IMR-90 (cell line): ENCODE measurements around the gene CRACDL. TPM values are rescaled to one million over a fixed set of nuclear protein-coding genes. Genes with fewer than 3 reads are reported as not detected.

Experiments used
- ATAC-seq: fragments of 200-7000 bp; cut with Tn5 transposase; 2 replicates; pipeline ENCODE4 v1.9.1; 2020; ENCODE audit warnings: low read depth, mild to moderate bottlenecking, moderate library complexity
- BruUV-seq: library from RNA; stranded (reverse); fragments of 400-500 nt; replicated peaks from 2 replicates; lab custom pipeline; 2021; lab: Mats Ljungman, UMichigan
- CTCF ChIA-PET: fragments of 300-600 bp; formaldehyde crosslinking; extraction: SDS; loops from one replicate; lab custom pipeline; 2021; ENCODE audit warnings: antibody characterized with exemption; lab: Yijun Ruan, JAX
- POLR2A ChIA-PET: fragments of 300-600 bp; sonication (Branson Sonifier 250); formaldehyde crosslinking; loops from one replicate; lab custom pipeline; 2022; ENCODE audit warnings: antibody characterized with exemption; ENCODE audit not compliant: unreplicated experiment; lab: Charles Lee
- DNase-seq: peaks from one replicate; pipeline ENCODE4 v3.0.0; 2013
- H2AFZ ChIP-seq: replicated peaks from 2 replicates; pipeline ENCODE3; 2013; ENCODE audit warnings: low read length, mild to moderate bottlenecking; ENCODE audit not compliant: poor library complexity
- H2AK5ac ChIP-seq: 2 replicates; pipeline ENCODE4 v1.6.1; 2013; ENCODE audit warnings: low read depth, low read length, inconsistent platforms
- H2AK9ac ChIP-seq: replicated peaks from 2 replicates; pipeline ENCODE3; 2013; ENCODE audit warnings: mild to moderate bottlenecking, low read depth, low read length, moderate library complexity; ENCODE audit not compliant: poor library complexity
- H2BK120ac ChIP-seq: 2 replicates; pipeline ENCODE4 v1.6.1; 2013; ENCODE audit warnings: low read depth, low read length, inconsistent platforms
- H2BK15ac ChIP-seq: 3 replicates; pipeline ENCODE4 v1.6.1; 2013; ENCODE audit warnings: low read depth, low read length, inconsistent platforms
- H2BK20ac ChIP-seq: 2 replicates; pipeline ENCODE4 v1.6.1; 2013; ENCODE audit warnings: low read depth, mild to moderate bottlenecking, inconsistent platforms, low read length, moderate library complexity
- H2BK5ac ChIP-seq: 2 replicates; pipeline ENCODE4 v1.6.1; 2013; ENCODE audit warnings: mild to moderate bottlenecking, low read depth, low read length, inconsistent platforms; ENCODE audit not compliant: poor library complexity, severe bottlenecking
- H3K14ac ChIP-seq: replicated peaks from 2 replicates; pipeline ENCODE4 v1.6.1; 2013; ENCODE audit warnings: low read depth, low read length, inconsistent platforms
- H3K18ac ChIP-seq: 2 replicates; pipeline ENCODE4 v1.6.1; 2013; ENCODE audit warnings: low read depth, low read length, control low read depth
- H3K23ac ChIP-seq: 2 replicates; pipeline ENCODE4 v1.6.1; 2013; ENCODE audit warnings: low read depth, low read length, inconsistent platforms
- H3K27ac ChIP-seq: 2 replicates; pipeline ENCODE4 v1.5.1; 2013; ENCODE audit warnings: mild to moderate bottlenecking, control low read depth, low read length; ENCODE audit not compliant: insufficient read depth
- H3K27me3 ChIP-seq: 2 replicates; pipeline ENCODE4 v1.6.1; 2013; ENCODE audit warnings: low read length; ENCODE audit not compliant: control insufficient read depth, insufficient read depth
- H3K36me3 ChIP-seq: 2 replicates; pipeline ENCODE4 v1.6.1; 2013; ENCODE audit warnings: low read length, mixed read lengths; ENCODE audit not compliant: control insufficient read depth, insufficient read depth
- H3K4ac ChIP-seq: 2 replicates; pipeline ENCODE4 v1.6.1; 2013; ENCODE audit warnings: low read depth, low read length, inconsistent platforms
- H3K4me1 ChIP-seq: 2 replicates; pipeline ENCODE4 v1.6.1; 2013; ENCODE audit warnings: low read length, mixed read lengths; ENCODE audit not compliant: control insufficient read depth, insufficient read depth
- H3K4me2 ChIP-seq: 2 replicates; pipeline ENCODE4 v1.6.1; 2013; ENCODE audit warnings: low read depth, mild to moderate bottlenecking, control low read depth, low read length, moderate library complexity
- H3K4me3 ChIP-seq: 2 replicates; pipeline ENCODE4 v1.5.1; 2013; ENCODE audit warnings: low read depth, mild to moderate bottlenecking, control low read depth, low read length, moderate library complexity; ENCODE audit not compliant: insufficient read depth
- H3K56ac ChIP-seq: 2 replicates; pipeline ENCODE4 v1.6.1; 2013; ENCODE audit warnings: low read length, inconsistent platforms; ENCODE audit not compliant: insufficient read depth; ENCODE audit errors: extremely low read depth
- H3K79me1 ChIP-seq, 2 experiments: 2 replicates each; pipeline ENCODE4 v1.6.1; 2013; ENCODE audit warnings: low read length in 2 of 2, inconsistent platforms in 1 of 2, low read depth in 1 of 2
- H3K9ac ChIP-seq: 2 replicates; pipeline ENCODE4 v1.6.1; 2013; ENCODE audit warnings: low read depth, low read length, control low read depth
- H3K9me1 ChIP-seq: 2 replicates; pipeline ENCODE4 v1.6.1; 2013; ENCODE audit warnings: low read length, inconsistent platforms; ENCODE audit not compliant: insufficient read depth
- H3K9me3 ChIP-seq: 2 replicates; pipeline ENCODE4 v1.6.1; 2013; ENCODE audit warnings: low read length; ENCODE audit not compliant: control insufficient read depth, insufficient read depth
- H4K20me1 ChIP-seq: 2 replicates; pipeline ENCODE4 v1.6.1; 2013; ENCODE audit warnings: low read length, inconsistent platforms; ENCODE audit not compliant: insufficient read depth
- H4K5ac ChIP-seq: 2 replicates; pipeline ENCODE4 v1.6.1; 2013; ENCODE audit warnings: mild to moderate bottlenecking, low read depth, low read length, control low read depth
- H4K8ac ChIP-seq, 2 experiments: 2 replicates each; pipeline ENCODE4 v1.6.1; 2013; ENCODE audit warnings: low read depth in 2 of 2, low read length in 2 of 2, control low read depth in 1 of 2, inconsistent platforms in 1 of 2
- H4K91ac ChIP-seq: 2 replicates; pipeline ENCODE4 v1.6.1; 2013; ENCODE audit warnings: low read depth, low read length, inconsistent platforms; ENCODE audit not compliant: insufficient read depth
- BHLHE40 ChIP-seq: fragments of 150-350 bp; IDR thresholded peaks from 2 replicates; pipeline ENCODE4 v1.6.1; 2016; ENCODE audit warnings: mild to moderate bottlenecking, low read depth, low read length
- CEBPB ChIP-seq: IDR thresholded peaks from 2 replicates; pipeline ENCODE4 v1.6.1; 2012; ENCODE audit warnings: low read depth, low read length, improper control_type of control experiment
- CTCF ChIP-seq: conservative IDR thresholded peaks from 2 replicates; pipeline ENCODE4 v1.5.1; 2012; ENCODE audit warnings: mild to moderate bottlenecking, low read depth, low read length, improper control_type of control experiment
- ELK1 ChIP-seq: fragments of 150-350 bp; IDR thresholded peaks from 2 replicates; pipeline ENCODE4 v1.6.1; 2016; ENCODE audit warnings: low read depth, mild to moderate bottlenecking, low read length, moderate library complexity, borderline replicate concordance
- FOS ChIP-seq: fragments of 150-350 bp; IDR thresholded peaks from 2 replicates; pipeline ENCODE4 v1.6.1; 2016; ENCODE audit warnings: low read depth, low read length
- MAFK ChIP-seq: IDR thresholded peaks from 2 replicates; pipeline ENCODE4 v1.6.1; 2012; ENCODE audit warnings: low read depth, low read length, improper control_type of control experiment
- MXI1 ChIP-seq: IDR thresholded peaks from 2 replicates; pipeline ENCODE4 v1.6.1; 2012; ENCODE audit warnings: low read depth, mild to moderate bottlenecking, low read length, moderate library complexity, borderline replicate concordance
- RAD21 ChIP-seq: IDR thresholded peaks from 2 replicates; pipeline ENCODE4 v1.6.1; 2012; ENCODE audit warnings: low read length, improper control_type of control experiment
- RCOR1 ChIP-seq: IDR thresholded peaks from 2 replicates; pipeline ENCODE4 v1.6.1; 2012; ENCODE audit warnings: mild to moderate bottlenecking, low read length, improper control_type of control experiment; ENCODE audit not compliant: insufficient replicate concordance
- RFX5 ChIP-seq: IDR thresholded peaks from 2 replicates; pipeline ENCODE4 v1.8.0; 2012; ENCODE audit warnings: low read depth, mild to moderate bottlenecking, low read length, moderate library complexity
- WGBS, 2 experiments: methylation state at CpG; one replicate each; pipeline versions ENCODE4 v1.1.5 to v1.1.7; 2013; ENCODE audit warnings: missing lambda C conversion rate in 2 of 2; ENCODE audit not compliant: insufficient read length in 1 of 2; ENCODE audit errors: extremely low coverage in 2 of 2; 5-methylcytosine and 5-hydroxymethylcytosine counted together
- dilution Hi-C: fragments of 300-500 bp; cut with HindIII; formaldehyde crosslinking; loops from one replicate; pipeline ENCODE4 v1.14.3; 2018; ENCODE audit warnings: low sequenced_read_pairs; ENCODE audit not compliant: unreplicated experiment
- in situ Hi-C: fragments of 300-500 bp; cut with MboI; formaldehyde crosslinking; loops from 3 replicates; pipeline ENCODE4 v1.14.3; 2019; ENCODE audit warnings: low sequenced_read_pairs, inconsistent platforms, mixed read lengths
- intact Hi-C: fragments of 100-400 bp; cut with micrococcal nuclease; formaldehyde crosslinking; loops from 2 replicates; pipeline ENCODE4 v1.10.0; 2022
- polyA plus RNA-seq, 3 experiments: library from polyadenylated mRNA; depleted of rRNA; stranded (reverse); fragments of >200 nt; gene quantifications; 2 replicates each; pipeline ENCODE4 v1.2.3, GENCODE V29; 2012; ENCODE audit warnings: low replicate concordance in 1 of 3
- total RNA-seq: library from RNA; depleted of rRNA; stranded (reverse); fragments of >200 nt; gene quantifications from 2 replicates; pipeline ENCODE4 v1.2.3, GENCODE V29; 2012

The CRACDL gene
- total and polyA plus RNA-seq, 2 of the 4 experiments (the other 2 are of a cell fraction) = not detected

GRCh38 chr2:98921062-98921461 lies 15.0 kb downstream of the CRACDL start:
- no peak for TF ChIP-seq MAFK
- TF ChIP-seq ELK1 = no peak
- no peak for TF ChIP-seq RAD21
- no peak for TF ChIP-seq CEBPB
- no peak for TF ChIP-seq FOS
- TF ChIP-seq RCOR1 = no peak
- TF ChIP-seq CTCF = no peak
- no peak for TF ChIP-seq MXI1
- no peak for TF ChIP-seq RFX5
- no peak for TF ChIP-seq BHLHE40
- POLR2A ChIA-PET = no interaction called here
- H3K4me2 ChIP-seq = no peak overlapping the region
- H3K56ac ChIP-seq = no peak overlapping the region
- H4K5ac ChIP-seq = no peak overlapping the region
- no TSS peak for BruUV-seq
- no peak for DNase-seq
- no peak for ATAC-seq
- no peak overlapping the region for H2AK5ac ChIP-seq
- H2BK120ac ChIP-seq = no peak overlapping the region
- H3K4me1 ChIP-seq = no peaks in the 10 kb centered on the region
- H3K36me3 ChIP-seq = no peaks in the 10 kb centered on the region
- dilution Hi-C loops = no loop called here
- intact Hi-C loops = no loop called here
- H2AFZ ChIP-seq = no peak overlapping the region
- H3K4ac ChIP-seq = no peak overlapping the region
- no peaks in the 10 kb centered on the region for H3K9me1 ChIP-seq
- no peak overlapping the region for H4K91ac ChIP-seq
- no CpG with 5 or more reads among the region's 9 CpGs for WGBS, 2 experiments
- H4K8ac ChIP-seq = no peak overlapping the region
- H3K79me1 ChIP-seq = no peaks in the 10 kb centered on the region
- H4K20me1 ChIP-seq = no peaks in the 10 kb centered on the region
- no peaks in the 10 kb centered on the region for H3K9me3 ChIP-seq
- H2BK20ac ChIP-seq = no peak overlapping the region
- H2BK15ac ChIP-seq = no peak overlapping the region
- H3K9ac ChIP-seq = no peak overlapping the region
- no peak overlapping the region for H3K18ac ChIP-seq
- no peak overlapping the region for H3K23ac ChIP-seq
- CTCF ChIA-PET = no interaction called here
- no peak overlapping the region for H3K14ac ChIP-seq
- H3K4me3 ChIP-seq = no peak overlapping the region
- H2AK9ac ChIP-seq = no peak overlapping the region
- in situ Hi-C loops = no loop called here
- no peak overlapping the region for H3K27ac ChIP-seq
- peaks cover 4% of the 10 kb centered on the region; the same call in 1 of the 2 replicates for H3K27me3 ChIP-seq
- no peak overlapping the region for H2BK5ac ChIP-seq
